OCI-LY3 (cell line): ENCODE measurements around the gene C2orf68.

Experiments used
- EZH2phosphoT487 ChIP-seq: fragments of 200-600 bp; shearing (Covaris generic); IDR thresholded peaks from 2 replicates; pipeline ENCODE4 v1.6.1; 2018; ENCODE audit warnings: antibody characterized with exemption, mixed run types, low read depth
- TF ChIP-seq, protein P1 (sequence below): fragments of 200-600, 300-600 bp; sonication (generic); IDR thresholded peaks from 2 replicates; pipeline ENCODE4 v1.5.1; 2014; ENCODE audit warnings: antibody characterized with exemption, low read length, low read depth

DNA sequence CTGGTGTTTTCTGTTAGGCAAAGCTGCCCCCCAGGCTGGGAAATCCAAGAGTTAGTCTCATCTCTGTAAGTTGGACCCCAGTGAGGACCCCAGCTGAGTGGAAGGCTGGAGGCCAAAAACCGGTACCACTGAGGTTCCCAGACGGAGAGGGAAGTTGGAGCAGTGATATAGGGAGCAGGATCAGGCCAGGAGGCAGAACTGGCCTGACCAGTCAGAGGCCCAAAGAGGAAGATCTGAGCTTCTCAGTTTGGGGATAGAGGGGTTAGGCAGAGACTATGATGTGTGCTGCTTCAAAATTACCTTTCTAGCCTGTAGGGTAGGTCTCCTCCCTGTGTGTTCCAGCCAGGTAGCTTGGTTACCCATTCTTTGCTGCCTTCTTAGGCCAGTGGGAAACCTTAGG is 20.9 kb downstream of the C2orf68 start:
- TF ChIP-seq, protein P1, sequence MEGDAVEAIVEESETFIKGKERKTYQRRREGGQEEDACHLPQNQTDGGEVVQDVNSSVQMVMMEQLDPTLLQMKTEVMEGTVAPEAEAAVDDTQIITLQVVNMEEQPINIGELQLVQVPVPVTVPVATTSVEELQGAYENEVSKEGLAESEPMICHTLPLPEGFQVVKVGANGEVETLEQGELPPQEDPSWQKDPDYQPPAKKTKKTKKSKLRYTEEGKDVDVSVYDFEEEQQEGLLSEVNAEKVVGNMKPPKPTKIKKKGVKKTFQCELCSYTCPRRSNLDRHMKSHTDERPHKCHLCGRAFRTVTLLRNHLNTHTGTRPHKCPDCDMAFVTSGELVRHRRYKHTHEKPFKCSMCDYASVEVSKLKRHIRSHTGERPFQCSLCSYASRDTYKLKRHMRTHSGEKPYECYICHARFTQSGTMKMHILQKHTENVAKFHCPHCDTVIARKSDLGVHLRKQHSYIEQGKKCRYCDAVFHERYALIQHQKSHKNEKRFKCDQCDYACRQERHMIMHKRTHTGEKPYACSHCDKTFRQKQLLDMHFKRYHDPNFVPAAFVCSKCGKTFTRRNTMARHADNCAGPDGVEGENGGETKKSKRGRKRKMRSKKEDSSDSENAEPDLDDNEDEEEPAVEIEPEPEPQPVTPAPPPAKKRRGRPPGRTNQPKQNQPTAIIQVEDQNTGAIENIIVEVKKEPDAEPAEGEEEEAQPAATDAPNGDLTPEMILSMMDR, result no peak
- no peak for TF ChIP-seq EZH2phosphoT487
